Limb (tissue), 2 donors: ENCODE data around the gene KRTAP21-2.
"Not testable (repeated sequence)": the region's sequence is repeated elsewhere in the genome, so short reads cannot be mapped to it uniquely, and the experiment has no call there.

ENCODE experiments used
- DNase-seq, 2 donors: peaks; one replicate each; pipeline ENCODE4 v3.0.0-alpha.2; 2016; ENCODE audit errors: extremely low spot score in 2 of 2

The KRTAP21-2 gene

GRCh38 chr21:30747159-30747558, at the start of gene KRTAP21-2:
Gene KRTAP21-2, minus strand, starts transcription at chr21:30747259. Its CDS starts 57 bp downstream, at chr21:30747202.
- no peak for DNase-seq

DNA sequence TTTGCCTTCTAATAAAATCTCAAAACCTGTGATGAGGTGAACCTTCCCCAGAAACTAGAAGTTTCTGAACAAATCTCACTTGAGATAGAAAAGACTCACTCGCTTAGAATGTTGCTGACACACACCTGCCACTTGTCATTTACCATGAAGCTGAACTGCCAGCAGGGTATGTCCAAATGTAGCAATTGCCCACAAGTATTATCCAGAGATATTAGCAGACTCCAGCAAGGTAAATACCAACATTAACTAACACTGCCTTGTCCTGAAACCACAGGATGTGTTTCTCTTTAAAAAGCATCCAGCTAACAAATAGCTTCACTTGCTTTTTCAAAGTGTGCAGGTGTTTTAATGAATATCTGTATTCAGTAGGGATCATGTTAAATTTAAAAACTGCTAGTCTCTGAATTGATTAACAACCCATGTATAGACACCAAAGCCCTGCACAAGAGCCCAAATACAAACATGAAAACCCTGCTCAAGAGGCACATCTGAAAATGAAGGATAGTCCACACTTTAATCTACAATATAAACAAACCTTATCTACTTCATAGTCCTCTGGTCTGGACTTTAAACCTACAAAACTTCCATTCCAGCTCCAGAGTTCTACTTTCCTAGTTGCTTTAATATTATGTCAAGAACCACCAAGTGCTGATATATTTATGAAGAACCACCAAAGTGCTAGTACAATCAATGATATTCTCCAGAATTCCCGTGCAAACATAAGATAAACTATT, 46.7 kb upstream of the KRTAP21-2 start:
- no peak for DNase-seq

GRCh38 chr21:30779249-30779648, 32.2 kb upstream of the KRTAP21-2 start:
- DNase-seq = no peak

DNA sequence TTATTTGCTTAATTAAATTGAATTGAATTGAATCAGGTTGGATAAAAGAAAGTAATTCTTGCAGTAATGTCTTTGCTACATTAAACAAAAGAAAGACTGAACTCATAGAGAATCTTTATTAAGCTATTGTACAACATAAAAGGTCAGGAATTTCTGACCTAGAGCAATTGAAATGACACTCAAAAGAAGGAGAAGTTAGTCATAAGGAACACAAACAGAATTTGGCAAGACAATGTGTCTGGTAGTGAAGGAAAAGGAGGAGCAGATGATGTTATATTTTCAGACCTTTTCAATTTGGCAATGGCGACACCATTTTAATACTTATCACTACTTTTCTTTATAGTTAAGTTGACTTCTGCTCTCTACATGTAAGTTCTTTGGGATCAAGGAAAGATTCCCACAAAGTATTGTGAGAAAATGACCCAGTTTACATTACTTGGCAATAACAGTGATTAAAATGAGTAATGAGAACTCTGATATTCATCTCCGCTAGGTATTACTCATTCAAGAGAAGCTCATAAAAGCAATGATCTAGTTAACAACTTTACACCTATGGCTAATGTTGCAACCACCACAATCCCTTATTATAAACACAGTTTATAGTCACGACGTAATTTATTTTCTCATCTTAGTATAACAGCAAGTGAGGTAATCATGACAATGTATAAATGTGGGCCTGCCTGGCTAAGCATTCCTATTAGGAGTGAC, 22.8 kb upstream of the KRTAP21-2 start:
- DNase-seq = no peak

- no peak for DNase-seq
These were observed 13.7 kb upstream of the KRTAP21-2 start for GRCh38 chr21:30760776-30761175.

GRCh38 chr21:30758306-30758705, 11.2 kb upstream of the KRTAP21-2 start:
- peak in 1 of 2 donors; percentile 25 for DNase-seq

DNA sequence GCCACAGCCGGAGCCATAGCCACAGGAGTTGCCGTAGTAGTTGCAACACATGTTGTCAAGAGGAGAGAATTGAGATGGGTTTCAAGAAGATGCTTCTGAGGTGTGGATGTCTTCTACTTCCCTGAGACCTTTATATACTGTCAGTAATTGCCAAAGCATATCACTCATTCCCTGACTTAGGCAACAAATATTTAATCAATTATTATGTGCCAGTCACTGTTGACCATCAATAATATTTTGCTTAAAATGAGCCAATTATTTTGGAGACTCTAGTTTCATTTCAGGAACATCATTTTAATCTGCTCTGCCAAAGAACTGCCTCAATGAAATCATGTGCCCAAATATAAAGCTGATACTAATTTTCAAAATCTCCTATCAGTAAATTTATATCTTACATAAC, 8.3 kb upstream of the KRTAP21-2 start, which contains the start of gene KRTAP21-1:
Gene KRTAP21-1, minus strand, starts transcription at position 101 of the 400 bp plus-strand sequence. Its CDS starts 50 bp downstream, at position 51.
- not testable (repeated sequence) for DNase-seq

DNA sequence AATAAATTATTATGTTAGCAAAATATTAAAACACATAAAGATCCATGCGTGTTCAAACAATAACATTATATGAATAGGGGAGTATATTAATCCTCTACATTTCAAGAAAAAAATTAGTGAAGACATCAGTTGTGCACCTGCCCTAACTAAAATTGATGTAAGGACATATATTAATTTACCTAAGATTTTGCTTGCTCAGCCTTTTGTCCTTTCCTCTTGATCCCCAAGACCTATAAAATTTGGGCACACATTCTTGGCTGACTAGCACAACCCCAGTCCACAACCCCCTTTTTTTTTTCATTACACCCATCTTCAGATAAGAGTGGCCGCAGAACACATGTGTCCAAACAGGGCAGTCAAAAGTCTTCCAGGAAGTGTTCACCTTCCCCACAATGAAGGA, 6.6 kb downstream of the KRTAP21-2 start:
- DNase-seq = no peak

DNA sequence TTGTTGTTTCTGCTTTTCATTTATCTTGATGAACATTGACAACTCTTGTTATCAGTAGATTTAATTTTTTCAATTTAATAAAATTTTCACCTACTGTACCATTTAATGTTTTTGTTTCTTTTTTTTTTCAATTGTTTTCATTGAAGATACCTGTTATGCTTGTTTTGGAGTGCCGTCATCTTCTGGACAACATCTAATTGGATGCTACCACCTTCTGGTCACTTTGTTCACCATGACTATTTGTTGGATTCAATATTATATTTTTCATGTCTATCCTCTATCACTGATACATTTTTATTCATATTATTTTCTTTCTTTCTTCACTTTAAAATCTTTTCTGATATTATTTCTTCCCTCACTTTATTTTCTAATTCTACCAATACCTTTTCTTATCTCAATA, 14.0 kb downstream of the KRTAP21-2 start:
- no peak for DNase-seq

- DNase-seq = no peak
These were observed 20.3 kb downstream of the KRTAP21-2 start for GRCh38 chr21:30726726-30727125.

DNA sequence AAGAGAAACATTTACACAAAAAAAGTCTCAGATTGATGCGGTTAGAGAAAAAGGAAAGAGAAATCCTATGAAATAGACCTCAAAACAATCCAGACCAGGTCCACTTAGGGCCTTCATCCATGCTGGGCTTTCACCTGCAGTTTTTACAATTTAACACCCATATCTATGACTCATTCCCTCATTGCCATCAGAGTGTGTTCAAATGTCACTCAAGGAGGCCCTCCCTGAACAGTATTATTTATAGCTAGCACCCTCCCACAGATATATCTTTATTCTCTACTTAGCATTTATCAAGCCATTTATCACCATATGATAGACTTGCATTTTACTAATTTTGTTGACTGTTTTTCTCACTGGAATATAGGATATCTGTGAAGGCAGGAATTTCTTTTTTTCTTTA, 27.7 kb downstream of the KRTAP21-2 start:
- DNase-seq = no peak

DNA sequence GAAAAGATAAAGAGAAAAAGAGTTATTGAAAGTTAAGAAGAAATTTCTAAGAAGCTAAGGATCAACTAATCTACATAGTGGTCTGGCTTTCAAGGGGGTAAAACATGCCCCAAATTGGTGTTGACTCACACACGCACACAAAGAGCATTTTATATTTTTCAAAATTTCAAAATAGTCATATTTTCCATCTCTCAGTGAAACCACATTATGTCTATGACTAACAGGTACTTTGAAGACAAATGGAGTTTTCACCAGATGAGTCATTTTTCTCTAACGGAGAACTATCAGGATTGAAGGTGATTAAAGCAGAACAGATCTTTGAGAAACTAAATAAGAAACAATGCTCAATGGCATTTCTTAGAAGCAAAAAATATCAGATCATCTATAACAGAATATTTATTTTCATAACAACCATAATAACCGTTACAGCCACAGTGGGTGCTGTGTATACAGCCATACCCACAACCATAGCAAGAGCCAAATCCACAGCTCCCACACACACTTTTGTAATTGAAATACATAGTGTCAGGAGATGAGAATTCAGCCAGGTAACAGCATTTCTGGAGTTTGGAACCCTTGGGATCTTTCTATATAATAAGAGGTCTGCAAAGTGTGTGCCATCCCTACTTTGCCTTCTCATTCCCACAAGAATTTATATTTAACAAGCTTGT, 28.7 kb downstream of the KRTAP21-2 start, which contains the start of gene KRTAP21-3:
Gene KRTAP21-3, minus strand, starts transcription at position 539 of the 671 bp plus-strand sequence. Its CDS starts 18 bp downstream, at position 521.
- DNase-seq = no peak

DNA sequence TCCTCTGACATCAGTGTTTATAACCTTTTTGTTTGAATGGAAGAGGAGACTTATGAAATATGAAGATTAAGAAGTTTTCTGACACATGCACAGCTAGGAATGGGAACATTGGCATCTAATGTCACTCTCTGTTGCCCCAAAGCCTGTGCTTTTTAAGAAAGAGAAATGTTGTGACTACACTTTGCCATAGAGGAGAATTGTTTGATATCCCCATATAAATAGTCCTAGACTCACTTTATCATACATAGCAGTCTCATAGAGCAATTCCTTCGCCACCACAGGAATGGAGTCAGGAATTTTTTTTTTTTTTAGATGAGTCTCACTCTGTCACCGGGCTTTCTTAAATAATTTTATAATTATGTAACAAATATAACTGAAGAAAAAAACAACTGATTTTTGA, 30.0 kb downstream of the KRTAP21-2 start:
- DNase-seq = no peak

DNA sequence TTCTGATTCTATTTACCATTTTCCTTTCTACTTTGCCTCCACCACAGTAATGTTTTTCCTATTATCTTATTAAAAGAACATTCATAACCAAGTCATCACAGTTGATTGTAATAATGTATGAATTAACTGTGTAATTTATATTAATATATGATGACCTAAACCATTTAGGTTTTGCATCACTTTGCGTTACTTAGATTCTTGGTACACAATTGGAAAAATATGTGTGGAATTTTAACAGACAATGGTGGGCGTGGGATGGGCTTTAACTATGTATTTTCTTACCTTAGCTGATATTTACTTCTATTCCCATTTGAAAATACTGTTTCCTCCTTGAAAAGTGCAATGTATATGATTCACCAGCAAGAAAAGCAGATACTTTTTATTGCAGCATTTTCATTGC, 32.1 kb downstream of the KRTAP21-2 start:
- DNase-seq = no peak

GRCh38 chr21:30714456-30714855, 32.6 kb downstream of the KRTAP21-2 start:
- DNase-seq = no peak

DNA sequence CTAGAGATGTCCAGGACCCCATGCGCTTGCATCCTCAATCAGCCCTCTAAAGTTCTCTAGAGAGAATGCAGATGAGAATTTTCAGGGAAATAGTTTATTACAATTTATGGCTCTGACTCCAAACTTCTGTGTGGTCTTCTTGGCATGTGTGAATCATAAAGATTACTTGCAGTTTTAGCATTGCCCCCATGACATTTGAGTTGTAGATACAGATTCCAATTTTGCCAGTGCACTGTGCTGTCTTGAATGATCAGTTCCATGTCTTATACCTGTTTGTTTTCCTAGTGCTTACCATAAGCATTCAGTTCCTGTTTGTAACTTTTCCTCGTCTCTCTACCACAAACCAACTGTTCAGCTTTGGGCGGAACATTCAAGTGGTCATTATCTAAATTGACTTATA, 33.3 kb downstream of the KRTAP21-2 start:
- no peak for DNase-seq

DNA sequence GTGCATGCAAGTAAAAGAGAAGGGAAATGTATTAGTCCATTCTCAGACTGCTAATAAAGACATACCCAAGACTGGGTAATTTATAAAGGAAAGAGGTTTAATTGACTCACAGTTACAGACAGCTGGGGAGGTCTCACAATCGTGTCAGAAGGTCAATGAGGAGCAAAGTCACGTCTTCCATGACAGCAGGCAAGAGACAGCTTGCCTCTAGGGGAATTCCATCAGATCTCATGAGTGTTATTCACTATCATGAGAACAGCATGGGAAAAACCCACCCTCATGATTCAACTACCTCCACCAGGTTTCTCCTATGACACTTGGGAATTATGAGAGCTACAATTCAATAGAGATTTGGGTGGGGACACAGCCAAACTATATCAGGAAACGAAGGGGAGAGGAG, 36.6 kb downstream of the KRTAP21-2 start:
- DNase-seq = no peak

- DNase-seq = no peak
These were observed 39.6 kb downstream of the KRTAP21-2 start for GRCh38 chr21:30707409-30707808.
